HG03025 (cell line): Measurements from ENCODE around the gene SYNE1.

Source experiments
- ATAC-seq: cut with Tn5 transposase; IDR thresholded peaks from one replicate; pipeline ENCODE4 v1.9.1; 2021; ENCODE audit warnings: mild to moderate bottlenecking, moderate library complexity; ENCODE audit not compliant: unreplicated experiment, low FRiP score

The SYNE1 gene

GRCh38 chr6:152298848-152299735 lies 338.1 kb downstream of the SYNE1 start:
- no peak for ATAC-seq

- no peak for ATAC-seq
Observed at GRCh38 chr6:152298055-152298647, 339.0 kb downstream of the SYNE1 start.

GRCh38 chr6:152296648-152297376 lies 340.4 kb downstream of the SYNE1 start:
- ATAC-seq: no peak

DNA sequence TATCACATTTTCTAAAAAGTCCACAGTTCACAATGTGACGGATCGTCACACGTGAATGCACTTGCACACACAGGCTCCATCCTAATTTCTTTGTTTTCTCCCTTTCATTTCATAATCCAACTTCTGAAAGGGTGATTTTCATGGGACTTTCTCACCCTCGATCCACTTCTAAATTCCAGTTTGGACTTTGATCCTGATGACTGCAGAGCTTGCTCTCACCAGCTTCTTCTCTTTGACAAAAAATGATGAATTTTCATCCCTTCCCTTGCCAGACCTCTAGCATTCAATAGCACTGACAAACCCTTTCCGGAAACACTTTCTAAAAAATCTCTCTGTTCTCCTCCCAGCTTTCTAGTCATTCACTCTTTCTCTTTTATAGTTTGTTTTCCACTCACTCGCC lies 341.2 kb downstream of the SYNE1 start:
- no peak for ATAC-seq

DNA sequence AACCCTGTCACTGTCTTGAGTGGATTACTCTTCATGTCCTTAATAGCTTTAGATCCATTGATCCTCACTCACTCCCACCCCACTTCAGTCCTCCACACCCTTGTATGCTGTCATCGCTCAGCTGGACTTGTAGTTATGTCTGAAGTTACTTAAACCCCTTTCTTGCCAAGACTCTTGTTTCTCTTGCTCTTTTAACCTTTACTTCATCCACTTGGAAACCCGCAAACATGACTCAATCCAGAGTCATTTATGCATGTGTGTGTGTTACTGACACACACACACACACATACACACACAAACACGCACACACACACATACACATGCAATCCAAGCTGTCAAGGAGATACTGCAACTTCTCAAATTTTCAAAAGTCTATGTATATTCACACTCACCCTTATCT lies 341.8 kb downstream of the SYNE1 start:
- ATAC-seq: no peak

DNA sequence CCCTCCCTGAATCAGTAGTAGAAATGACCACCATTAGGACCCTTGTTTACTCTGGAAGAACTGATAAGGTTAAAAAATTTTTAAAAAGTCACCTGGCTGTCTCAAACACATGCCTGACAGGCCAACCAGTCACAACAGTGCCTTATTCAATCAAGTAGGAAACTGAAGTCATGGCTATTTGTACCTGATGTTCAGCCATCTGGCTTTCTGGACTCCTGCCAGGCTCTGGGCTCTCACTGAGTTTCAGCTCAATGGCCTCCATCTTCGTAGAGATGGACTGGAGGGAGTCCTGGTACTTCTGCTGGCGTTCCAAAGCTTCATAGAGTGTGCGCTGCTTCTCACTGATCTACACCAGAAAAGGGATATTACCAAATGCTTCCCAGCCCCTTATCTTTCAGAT lies 343.8 kb downstream of the SYNE1 start:
- ATAC-seq: no peak

DNA sequence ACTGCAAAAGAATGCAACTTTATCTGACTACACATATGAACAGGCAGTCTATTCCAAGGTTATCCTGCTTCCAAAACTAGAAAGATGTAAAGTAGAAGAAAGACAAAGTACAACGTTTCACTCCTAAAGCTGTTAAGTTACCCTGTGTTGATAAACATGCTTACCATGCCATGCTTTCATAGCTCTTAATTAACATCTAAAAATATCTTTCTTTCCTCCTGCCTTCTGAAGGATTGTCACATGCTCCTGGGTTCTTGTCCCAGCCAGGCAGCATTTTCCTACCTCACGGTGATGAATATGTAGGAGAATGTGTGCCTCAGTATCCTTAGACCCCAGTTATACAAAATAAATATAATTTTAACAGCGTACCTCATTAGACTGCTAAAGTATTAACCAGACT lies 344.6 kb downstream of the SYNE1 start:
- ATAC-seq: no peak

DNA sequence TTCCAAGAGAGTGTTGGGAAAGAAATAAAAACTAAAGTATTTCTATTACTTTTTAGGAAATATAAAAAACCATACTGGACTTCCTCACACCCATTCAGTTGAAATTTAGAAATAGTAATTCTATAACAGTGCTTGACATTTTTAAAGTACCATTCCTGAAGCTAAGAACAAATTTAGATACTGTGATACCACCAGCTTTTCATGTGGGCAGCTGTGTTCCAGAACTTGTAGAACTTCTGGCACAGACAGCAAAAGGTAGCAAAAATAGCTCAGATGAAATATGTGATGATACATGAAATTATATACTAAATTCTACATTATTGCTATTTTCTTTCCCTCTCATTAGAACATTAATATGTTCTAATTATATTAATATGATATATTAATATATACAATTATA lies 346.5 kb downstream of the SYNE1 start:
- no peak for ATAC-seq

DNA sequence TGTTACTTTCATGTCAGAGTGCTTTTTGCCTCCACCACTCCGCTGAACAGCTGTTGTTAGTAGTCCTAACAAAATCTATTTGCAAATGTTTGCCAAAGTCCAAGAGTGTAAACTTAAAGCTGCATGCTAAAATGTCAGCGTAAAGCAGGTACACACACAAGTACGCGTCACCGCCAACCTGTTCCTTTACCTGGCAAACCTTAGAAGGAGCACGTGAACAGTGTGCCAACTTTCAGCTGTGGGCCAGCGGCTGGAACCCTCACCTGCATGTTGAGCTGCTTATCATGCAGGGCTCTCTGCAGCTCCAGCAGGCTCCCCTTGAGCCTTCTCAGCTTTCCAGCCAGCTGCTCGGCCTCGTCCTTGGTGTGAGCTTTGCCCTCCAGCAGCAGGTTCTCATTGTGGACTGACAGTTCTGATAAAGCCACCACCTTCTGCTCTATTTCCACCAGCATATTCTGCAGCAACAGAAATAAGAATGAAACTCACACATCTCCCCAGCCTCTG lies 359.3 kb downstream of the SYNE1 start:
- no peak for ATAC-seq

- no peak for ATAC-seq
Observed at GRCh38 chr6:152273638-152274037, 363.5 kb downstream of the SYNE1 start.

DNA sequence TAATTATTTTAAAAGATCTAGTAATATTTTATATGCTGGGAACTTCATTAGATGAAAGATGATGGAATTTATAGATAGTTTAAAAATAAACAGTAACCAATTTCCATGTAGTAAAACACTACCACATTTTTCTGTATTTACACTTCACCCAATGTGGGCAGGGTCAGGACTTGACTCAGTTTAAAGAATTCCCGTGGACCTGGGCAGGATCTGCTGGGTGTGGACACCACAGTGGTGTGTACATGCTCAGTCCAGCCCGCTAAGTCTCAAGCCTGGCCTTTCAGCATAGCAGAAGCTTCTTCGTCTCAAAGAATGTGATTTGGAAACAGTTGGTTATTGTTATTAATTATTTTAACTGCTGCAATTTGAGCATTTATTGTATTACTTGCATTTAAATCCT lies 364.2 kb downstream of the SYNE1 start:
- ATAC-seq: no peak

GRCh38 chr6:152272486-152272885 lies 364.7 kb downstream of the SYNE1 start:
- no peak for ATAC-seq

GRCh38 chr6:152271776-152272464 lies 365.2 kb downstream of the SYNE1 start:
- ATAC-seq: no peak

GRCh38 chr6:152270301-152270925 lies 366.7 kb downstream of the SYNE1 start:
- ATAC-seq: no peak

- ATAC-seq: no peak
Observed at GRCh38 chr6:152268846-152269442, 368.2 kb downstream of the SYNE1 start.

DNA sequence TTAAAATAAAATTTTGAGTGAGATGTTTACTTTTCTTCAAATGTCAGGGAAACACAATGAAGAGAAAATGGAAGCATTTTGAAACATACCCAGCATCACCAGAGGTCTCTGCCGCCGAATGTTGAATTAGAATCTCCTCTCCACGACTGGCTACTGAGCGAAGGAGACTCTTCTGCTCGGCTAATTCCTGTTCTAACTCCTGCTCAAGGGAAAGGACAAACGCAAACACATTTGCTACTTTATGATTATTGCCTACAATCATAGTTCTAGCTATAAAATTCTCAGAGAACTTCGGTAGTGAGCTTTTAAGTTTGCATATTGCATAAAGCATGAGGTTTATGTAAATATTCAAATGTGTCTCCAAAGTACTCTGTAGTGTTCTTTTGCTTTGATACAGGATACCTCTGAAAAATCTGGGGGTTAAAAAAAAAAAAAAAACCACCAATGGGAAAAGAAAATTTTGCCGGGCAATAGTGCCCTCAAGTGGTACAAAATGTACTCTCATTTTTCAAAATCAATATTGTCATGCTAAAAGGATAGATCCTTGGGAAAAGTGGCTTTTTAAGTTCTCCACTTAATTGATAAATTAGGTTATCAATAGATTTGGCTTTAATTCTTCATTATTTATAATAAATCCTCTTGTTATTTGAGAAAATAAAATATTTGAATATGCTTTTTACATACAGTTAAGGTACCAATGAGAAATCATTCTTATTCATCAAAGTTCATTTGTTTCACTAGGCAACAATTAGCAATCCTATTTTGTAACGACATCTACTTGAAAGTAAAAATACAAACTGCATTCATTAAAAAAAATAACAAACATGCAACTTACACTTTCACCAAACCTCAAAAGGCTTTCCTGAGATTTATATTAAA lies 369.0 kb downstream of the SYNE1 start:
- ATAC-seq: no peak

GRCh38 chr6:152265651-152266050 lies 371.5 kb downstream of the SYNE1 start:
- ATAC-seq: no peak

DNA sequence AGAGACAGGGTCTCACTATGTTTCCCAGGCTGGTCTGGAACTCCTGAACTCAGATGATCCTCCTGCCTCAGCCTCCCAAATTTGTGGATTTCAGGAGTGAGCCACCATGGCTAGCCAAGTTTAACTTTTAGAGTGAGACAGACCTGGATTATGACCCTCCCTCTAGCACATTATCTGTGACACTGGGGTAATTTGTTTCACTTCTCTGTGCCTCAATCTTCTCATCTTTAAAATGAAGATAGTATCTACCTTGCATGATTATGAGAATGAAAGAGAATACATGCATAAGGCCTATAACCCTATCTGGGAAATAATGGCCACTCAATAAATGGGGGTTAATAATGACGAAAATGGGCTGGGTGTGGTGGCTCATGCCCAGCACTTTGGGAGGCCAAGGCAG lies 373.6 kb downstream of the SYNE1 start:
- ATAC-seq: no peak

- ATAC-seq: no peak
Observed at GRCh38 chr6:152261179-152261578, 376.0 kb downstream of the SYNE1 start.
